ENCODE results near the gene KHDC4.

DNA sequence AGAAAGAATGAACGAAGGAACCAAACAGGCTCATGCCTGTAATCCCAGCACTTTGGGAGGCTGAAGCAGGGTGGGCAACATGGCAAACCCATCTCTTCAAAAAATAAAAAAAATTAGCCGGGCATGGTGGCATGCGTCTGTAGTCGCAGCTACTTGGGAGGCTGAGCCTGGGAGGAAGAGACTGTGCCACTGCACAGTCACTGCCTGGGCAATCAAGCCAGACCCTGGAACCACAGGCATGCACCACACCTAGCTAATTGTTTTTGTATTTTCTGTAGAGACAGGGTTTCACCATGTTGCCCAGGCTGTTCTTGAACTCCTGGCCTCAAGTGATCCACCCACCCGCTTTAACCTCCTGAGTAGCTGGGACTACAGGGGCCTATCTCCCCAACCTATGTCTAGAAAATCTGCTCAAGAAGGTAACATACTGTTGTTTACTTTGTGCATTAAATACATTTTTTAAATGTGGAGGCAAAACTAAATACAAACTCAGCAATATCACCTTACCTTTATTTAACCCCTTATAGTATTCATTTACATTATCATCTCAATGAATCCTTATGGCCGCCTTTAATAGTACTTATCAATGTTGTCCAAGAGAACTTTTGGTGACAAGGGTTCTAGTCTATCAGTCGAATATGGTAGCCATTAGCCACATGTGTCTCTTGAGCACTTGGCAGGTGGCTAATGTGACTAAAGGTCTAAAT is 2.7 kb downstream of the KHDC4 start:
- TF ChIP-seq, protein P1, sequence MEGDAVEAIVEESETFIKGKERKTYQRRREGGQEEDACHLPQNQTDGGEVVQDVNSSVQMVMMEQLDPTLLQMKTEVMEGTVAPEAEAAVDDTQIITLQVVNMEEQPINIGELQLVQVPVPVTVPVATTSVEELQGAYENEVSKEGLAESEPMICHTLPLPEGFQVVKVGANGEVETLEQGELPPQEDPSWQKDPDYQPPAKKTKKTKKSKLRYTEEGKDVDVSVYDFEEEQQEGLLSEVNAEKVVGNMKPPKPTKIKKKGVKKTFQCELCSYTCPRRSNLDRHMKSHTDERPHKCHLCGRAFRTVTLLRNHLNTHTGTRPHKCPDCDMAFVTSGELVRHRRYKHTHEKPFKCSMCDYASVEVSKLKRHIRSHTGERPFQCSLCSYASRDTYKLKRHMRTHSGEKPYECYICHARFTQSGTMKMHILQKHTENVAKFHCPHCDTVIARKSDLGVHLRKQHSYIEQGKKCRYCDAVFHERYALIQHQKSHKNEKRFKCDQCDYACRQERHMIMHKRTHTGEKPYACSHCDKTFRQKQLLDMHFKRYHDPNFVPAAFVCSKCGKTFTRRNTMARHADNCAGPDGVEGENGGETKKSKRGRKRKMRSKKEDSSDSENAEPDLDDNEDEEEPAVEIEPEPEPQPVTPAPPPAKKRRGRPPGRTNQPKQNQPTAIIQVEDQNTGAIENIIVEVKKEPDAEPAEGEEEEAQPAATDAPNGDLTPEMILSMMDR (IDR thresholded peaks at IDR 0.05) = no peak
- no peak for TF ChIP-seq EZH2 (IDR thresholded peaks at IDR 0.05)
